NT2/D1 (cell line): Measurements from ENCODE around the gene PDE11A.

Experiments
- YY1 ChIP-seq: IDR thresholded peaks from 2 replicates; pipeline ENCODE4 v1.6.1; 2011; ENCODE audit not compliant: insufficient read length, insufficient read depth
- ZNF274 ChIP-seq: IDR thresholded peaks from 2 replicates; pipeline ENCODE4 v1.6.1; 2011; ENCODE audit warnings: mild to moderate bottlenecking, low read depth, low read length

DNA sequence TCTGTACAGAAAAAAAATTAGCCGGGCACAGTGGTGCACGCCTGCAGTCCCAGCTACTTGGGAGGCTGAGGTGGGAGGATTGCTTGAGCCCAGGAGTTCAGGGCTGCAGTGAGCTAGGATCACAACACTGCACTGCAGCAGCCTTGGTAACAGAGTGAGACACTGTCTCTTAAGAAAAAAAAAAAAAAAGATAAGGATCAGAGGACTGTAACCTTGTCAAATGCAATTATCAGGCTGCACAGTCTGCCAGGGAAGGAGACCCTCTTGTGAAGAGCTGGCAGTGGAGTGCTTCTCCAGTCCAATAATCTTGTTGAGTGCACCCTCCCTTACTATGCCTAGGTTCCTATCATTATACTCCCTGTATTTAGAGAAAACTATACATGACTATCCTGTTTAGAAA lies 330.7 kb downstream of the PDE11A start:
- no peak for TF ChIP-seq ZNF274
- TF ChIP-seq YY1, result no peak
